ENCODE data around the gene MALRD1. TPM values are rescaled to one million over a fixed set of nuclear protein-coding genes. Genes with fewer than 3 reads are reported as not detected.
A peak's percentile ranks its signal among the peaks of the same experiment; 100 is the strongest.

Gene MALRD1
- total RNA-seq, 1 donor from 2014 or later, result 0.28 TPM

GRCh38 chr10:19096501-19097073 is 48.0 kb downstream of the MALRD1 start:
- no peaks in the 10 kb centered on the region for H3K27me3 Mint-ChIP-seq (ENCODE audit: unreplicated experiment)
- H3K9me3 Mint-ChIP-seq (ENCODE audit: unreplicated experiment), result no peaks in the 10 kb centered on the region
- TF ChIP-seq, protein P1, sequence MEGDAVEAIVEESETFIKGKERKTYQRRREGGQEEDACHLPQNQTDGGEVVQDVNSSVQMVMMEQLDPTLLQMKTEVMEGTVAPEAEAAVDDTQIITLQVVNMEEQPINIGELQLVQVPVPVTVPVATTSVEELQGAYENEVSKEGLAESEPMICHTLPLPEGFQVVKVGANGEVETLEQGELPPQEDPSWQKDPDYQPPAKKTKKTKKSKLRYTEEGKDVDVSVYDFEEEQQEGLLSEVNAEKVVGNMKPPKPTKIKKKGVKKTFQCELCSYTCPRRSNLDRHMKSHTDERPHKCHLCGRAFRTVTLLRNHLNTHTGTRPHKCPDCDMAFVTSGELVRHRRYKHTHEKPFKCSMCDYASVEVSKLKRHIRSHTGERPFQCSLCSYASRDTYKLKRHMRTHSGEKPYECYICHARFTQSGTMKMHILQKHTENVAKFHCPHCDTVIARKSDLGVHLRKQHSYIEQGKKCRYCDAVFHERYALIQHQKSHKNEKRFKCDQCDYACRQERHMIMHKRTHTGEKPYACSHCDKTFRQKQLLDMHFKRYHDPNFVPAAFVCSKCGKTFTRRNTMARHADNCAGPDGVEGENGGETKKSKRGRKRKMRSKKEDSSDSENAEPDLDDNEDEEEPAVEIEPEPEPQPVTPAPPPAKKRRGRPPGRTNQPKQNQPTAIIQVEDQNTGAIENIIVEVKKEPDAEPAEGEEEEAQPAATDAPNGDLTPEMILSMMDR (IDR thresholded peaks at IDR 0.05; ENCODE audit: unreplicated experiment), result no peak
- no peak overlapping the region for H3K27ac Mint-ChIP-seq (ENCODE audit: unreplicated experiment)
- no peak for DNase-seq (ENCODE audit: low spot score)
- H3K4me1 Mint-ChIP-seq (ENCODE audit: unreplicated experiment), result no peaks in the 10 kb centered on the region
- H3K36me3 Mint-ChIP-seq (ENCODE audit: low read depth, unreplicated experiment), result no peaks in the 10 kb centered on the region
- H3K4me3 Mint-ChIP-seq (ENCODE audit: unreplicated experiment), result no peak overlapping the region

GRCh38 chr10:19097151-19097550 is 48.5 kb downstream of the MALRD1 start:
- TF ChIP-seq, protein P1 (IDR thresholded peaks at IDR 0.05; ENCODE audit: unreplicated experiment), result no peak
- Mint-ChIP-seq H3K4me1 (ENCODE audit: unreplicated experiment) (no peaks in the 10 kb centered on the region), H3K9me3 (ENCODE audit: unreplicated experiment) (no peaks in the 10 kb centered on the region), H3K36me3 (ENCODE audit: low read depth, unreplicated experiment) (no peaks in the 10 kb centered on the region), H3K27ac (ENCODE audit: unreplicated experiment) (no peak overlapping the region), H3K4me3 (ENCODE audit: unreplicated experiment) (no peak overlapping the region), H3K27me3 (ENCODE audit: unreplicated experiment) (no peaks in the 10 kb centered on the region)
- no peak for DNase-seq (ENCODE audit: low spot score)

DNA sequence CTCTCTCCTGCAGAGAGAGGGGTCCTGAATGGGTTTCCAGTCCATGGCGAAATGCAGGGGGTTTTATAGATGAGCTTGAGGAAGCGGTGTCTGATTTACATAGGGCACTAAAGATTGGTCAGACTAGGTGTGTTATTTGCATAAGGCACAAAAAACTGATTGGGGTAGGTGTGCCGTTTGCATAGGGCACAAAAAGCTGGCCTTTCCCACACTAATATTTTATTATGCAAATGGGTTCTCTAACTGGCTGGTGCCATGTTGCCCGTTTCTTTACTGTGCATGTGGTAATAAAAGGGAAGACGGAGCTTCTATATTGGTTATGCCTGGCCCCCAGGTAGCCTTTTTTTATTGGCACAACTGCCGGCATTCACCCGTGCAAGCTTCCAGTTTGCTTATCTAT is 50.2 kb downstream of the MALRD1 start:
- H3K4me3 Mint-ChIP-seq (ENCODE audit: unreplicated experiment), result no peak overlapping the region
- no peaks in the 10 kb centered on the region for H3K27me3 Mint-ChIP-seq (ENCODE audit: unreplicated experiment)
- H3K36me3 Mint-ChIP-seq (ENCODE audit: low read depth, unreplicated experiment), result no peaks in the 10 kb centered on the region
- no peaks in the 10 kb centered on the region for H3K9me3 Mint-ChIP-seq (ENCODE audit: unreplicated experiment)
- TF ChIP-seq, protein P1 (IDR thresholded peaks at IDR 0.05; ENCODE audit: unreplicated experiment), result no peak
- H3K27ac Mint-ChIP-seq (ENCODE audit: unreplicated experiment), result no peak overlapping the region
- no peaks in the 10 kb centered on the region for H3K4me1 Mint-ChIP-seq (ENCODE audit: unreplicated experiment)
- no peak for DNase-seq (ENCODE audit: low spot score)

GRCh38 chr10:19107406-19107805 is 58.8 kb downstream of the MALRD1 start:
- peaks cover 2% of the 10 kb centered on the region for H3K4me1 Mint-ChIP-seq (ENCODE audit: unreplicated experiment)
- H3K4me3 Mint-ChIP-seq (ENCODE audit: unreplicated experiment), result no peak overlapping the region
- peaks cover 4% of the 10 kb centered on the region for H3K9me3 Mint-ChIP-seq (ENCODE audit: unreplicated experiment)
- TF ChIP-seq, protein P1 (IDR thresholded peaks at IDR 0.05; ENCODE audit: unreplicated experiment), result no peak
- DNase-seq (ENCODE audit: low spot score), result no peak
- H3K27me3 Mint-ChIP-seq (ENCODE audit: unreplicated experiment), result no peaks in the 10 kb centered on the region
- no peak overlapping the region for H3K27ac Mint-ChIP-seq (ENCODE audit: unreplicated experiment)
- no peaks in the 10 kb centered on the region for H3K36me3 Mint-ChIP-seq (ENCODE audit: low read depth, unreplicated experiment)

DNA sequence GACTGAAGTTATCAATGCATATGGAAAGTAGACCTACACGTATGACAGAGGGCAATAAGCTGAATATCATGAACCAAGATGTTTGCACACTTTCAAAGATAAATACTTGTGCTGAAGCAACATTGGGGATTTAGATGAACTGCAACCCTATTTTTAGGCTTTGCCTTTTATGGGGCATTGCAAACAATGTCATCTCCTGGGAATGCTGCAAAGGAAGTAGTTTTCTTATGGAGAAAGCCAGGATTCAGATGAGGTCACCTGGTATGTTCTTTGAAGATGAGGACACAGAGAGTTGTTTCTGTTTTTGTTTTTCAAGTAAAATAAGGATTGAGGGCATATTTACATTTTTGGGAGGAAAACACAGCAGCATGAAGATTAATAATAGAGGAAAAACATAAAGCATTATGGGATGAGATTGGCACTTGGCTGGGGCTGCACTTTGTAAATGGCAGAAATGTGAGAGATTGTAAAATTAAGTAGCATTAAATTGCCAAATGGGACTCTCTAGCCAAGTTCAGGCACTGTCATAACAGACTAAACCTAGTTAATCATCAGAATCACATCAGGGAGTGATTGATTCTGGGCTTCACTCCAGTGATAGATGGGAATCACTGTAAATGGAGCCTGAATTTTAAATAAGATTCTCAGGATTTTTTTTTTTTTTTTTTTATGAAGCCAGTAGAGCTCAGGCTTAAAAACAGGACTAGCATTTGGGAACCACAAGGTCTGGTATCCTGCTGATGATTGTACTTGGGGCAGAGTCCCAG is 63.1 kb downstream of the MALRD1 start:
- TF ChIP-seq, protein P1 (IDR thresholded peaks at IDR 0.05; ENCODE audit: unreplicated experiment), result no peak
- peak overlapping the region; percentile 10 for H3K27ac Mint-ChIP-seq (ENCODE audit: unreplicated experiment)
- no peak for DNase-seq (ENCODE audit: low spot score)
- no peak overlapping the region for H3K4me3 Mint-ChIP-seq (ENCODE audit: unreplicated experiment)
- no peaks in the 10 kb centered on the region for H3K36me3 Mint-ChIP-seq (ENCODE audit: low read depth, unreplicated experiment)
- H3K27me3 Mint-ChIP-seq (ENCODE audit: unreplicated experiment), result peaks cover 2% of the 10 kb centered on the region
- H3K4me1 Mint-ChIP-seq (ENCODE audit: unreplicated experiment), result peaks cover 2% of the 10 kb centered on the region
- peaks cover 4% of the 10 kb centered on the region for H3K9me3 Mint-ChIP-seq (ENCODE audit: unreplicated experiment)
